ENCODE measurements around the gene LCE1D. TPM values are rescaled to one million over a fixed set of nuclear protein-coding genes. Genes with fewer than 3 reads are reported as not detected.

Gene LCE1D
- total RNA-seq (2014; rRNA removed; shearing (Covaris generic)), result not detected in 2 replicates

DNA sequence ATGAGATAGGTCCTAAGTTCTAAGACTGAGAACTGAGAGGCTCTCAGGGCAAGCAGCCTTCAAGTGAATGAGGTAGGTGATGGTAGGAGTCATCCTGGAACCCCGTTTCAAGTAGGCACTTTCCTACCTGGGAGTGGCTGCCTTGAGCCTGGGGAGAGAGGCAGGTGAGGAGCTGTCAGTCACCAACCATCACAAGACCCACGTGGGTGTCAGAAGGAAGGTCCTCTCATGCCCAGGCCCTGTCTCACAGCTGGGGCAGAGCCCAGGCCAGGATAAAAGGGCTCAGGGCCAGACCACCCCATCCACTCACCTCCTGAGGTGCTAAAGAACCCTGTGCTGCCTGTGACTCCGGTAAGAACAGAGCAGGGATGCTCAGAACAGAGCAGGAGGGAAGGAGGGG, at the start of gene LCE1D:
LCE1D (plus strand) TSS at position 301 of the 400 bp plus-strand sequence. CDS start 1,074 bp downstream, outside the sequence.
- Histone ChIP-seq H3K36me3 (replicated peaks; ENCODE audit: control insufficient read depth, insufficient read depth, low read length) (no peaks in the 10 kb centered on the region), H3K4me3 (ENCODE audit: insufficient read depth, low read depth, low read length) (no peak within 1 kb of the TSS), H3K27me3 (ENCODE audit: control insufficient read depth, insufficient read depth, low read length) (no peaks in the 10 kb centered on the region)
- DNase-seq, result no peak

- H3K27me3 ChIP-seq (ENCODE audit: control insufficient read depth, insufficient read depth, low read length), result no peaks in the 10 kb centered on the region
- no peak overlapping the region for H3K4me3 ChIP-seq (ENCODE audit: insufficient read depth, low read depth, low read length)
- H3K36me3 ChIP-seq (replicated peaks; ENCODE audit: control insufficient read depth, insufficient read depth, low read length), result no peaks in the 10 kb centered on the region
- DNase-seq, result no peak
Observed at GRCh38 chr1:152747831-152748230, 48.7 kb upstream of the LCE1D start.

DNA sequence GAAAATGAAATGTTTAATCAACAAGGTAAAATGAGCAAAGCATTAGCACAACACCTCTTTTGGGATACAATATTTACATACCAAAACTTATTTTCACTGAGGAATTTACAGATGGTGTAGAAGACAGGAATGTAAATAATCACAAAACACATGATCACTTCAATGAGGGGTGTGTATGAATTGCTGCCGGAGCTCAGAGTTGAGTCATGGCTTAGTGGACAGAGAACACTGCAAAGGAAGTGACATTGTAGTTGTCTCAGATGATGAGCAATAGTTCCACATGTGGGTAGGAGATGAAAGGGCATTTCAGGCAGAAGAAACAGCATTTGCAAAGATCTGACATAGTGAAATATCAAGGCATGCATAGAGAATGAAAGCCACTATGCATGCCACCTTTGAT, 44.3 kb upstream of the LCE1D start:
- Histone ChIP-seq H3K4me3 (ENCODE audit: insufficient read depth, low read depth, low read length) (no peak overlapping the region), H3K27me3 (ENCODE audit: control insufficient read depth, insufficient read depth, low read length) (no peaks in the 10 kb centered on the region), H3K36me3 (replicated peaks; ENCODE audit: control insufficient read depth, insufficient read depth, low read length) (no peaks in the 10 kb centered on the region)
- DNase-seq, result no peak

DNA sequence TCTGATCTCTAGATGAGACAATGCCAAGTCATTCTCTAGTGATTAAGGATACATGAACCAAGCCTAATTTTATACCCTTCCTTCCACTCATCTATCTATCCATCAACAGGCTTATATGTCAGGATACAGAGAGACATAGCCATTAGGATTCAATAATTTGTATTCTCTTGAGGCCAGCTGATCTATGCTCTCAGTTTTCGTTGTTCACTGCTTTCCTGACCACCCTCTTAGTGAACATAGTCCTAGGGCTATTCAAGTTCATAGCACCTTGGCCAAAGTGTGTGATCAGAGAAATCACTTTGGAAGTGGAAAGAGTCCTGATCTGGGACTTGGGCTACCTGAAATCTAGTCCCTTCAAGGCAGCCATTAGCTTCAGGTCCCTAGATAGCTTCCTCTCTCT, 42.9 kb upstream of the LCE1D start:
- H3K27me3 ChIP-seq (ENCODE audit: control insufficient read depth, insufficient read depth, low read length), result no peaks in the 10 kb centered on the region
- no peaks in the 10 kb centered on the region for H3K36me3 ChIP-seq (replicated peaks; ENCODE audit: control insufficient read depth, insufficient read depth, low read length)
- DNase-seq, result no peak
- no peak overlapping the region for H3K4me3 ChIP-seq (ENCODE audit: insufficient read depth, low read depth, low read length)

- no peak overlapping the region for H3K4me3 ChIP-seq (ENCODE audit: insufficient read depth, low read depth, low read length)
- no peak for DNase-seq
- no peaks in the 10 kb centered on the region for H3K27me3 ChIP-seq (ENCODE audit: control insufficient read depth, insufficient read depth, low read length)
- H3K36me3 ChIP-seq (replicated peaks; ENCODE audit: control insufficient read depth, insufficient read depth, low read length), result no peaks in the 10 kb centered on the region
Observed at GRCh38 chr1:152756872-152757271, 39.6 kb upstream of the LCE1D start.

DNA sequence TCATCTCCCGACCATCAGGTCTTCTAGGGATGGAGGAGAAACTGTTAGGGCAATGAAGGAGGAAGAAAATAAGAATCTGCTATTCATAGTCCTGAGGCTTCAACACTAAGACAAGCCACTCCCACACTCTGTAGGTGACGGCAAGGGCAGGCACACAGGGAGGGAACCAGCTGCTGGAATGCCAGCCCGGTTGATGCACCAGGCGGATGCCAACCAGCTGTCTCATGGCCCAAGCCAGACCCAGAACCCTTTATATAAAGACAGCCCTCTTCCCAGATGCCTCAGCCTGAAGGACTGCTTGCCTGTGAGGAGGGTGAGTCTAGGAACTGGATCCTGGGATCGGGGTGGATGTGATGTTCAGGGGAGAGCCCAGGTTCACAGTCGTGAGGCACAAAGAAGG, 38.8 kb upstream of the LCE1D start, which contains the start of gene KPRP:
KPRP (plus strand) TSS at position 279 of the 400 bp plus-strand sequence. CDS start 1,564 bp downstream, outside the sequence.
- no peaks in the 10 kb centered on the region for H3K36me3 ChIP-seq (replicated peaks; ENCODE audit: control insufficient read depth, insufficient read depth, low read length)
- no peak within 1 kb of the TSS for H3K4me3 ChIP-seq (ENCODE audit: insufficient read depth, low read depth, low read length)
- no peak for DNase-seq
- no peaks in the 10 kb centered on the region for H3K27me3 ChIP-seq (ENCODE audit: control insufficient read depth, insufficient read depth, low read length)

- Histone ChIP-seq H3K4me3 (ENCODE audit: insufficient read depth, low read depth, low read length) (no peak overlapping the region), H3K36me3 (replicated peaks; ENCODE audit: control insufficient read depth, insufficient read depth, low read length) (no peaks in the 10 kb centered on the region), H3K27me3 (ENCODE audit: control insufficient read depth, insufficient read depth, low read length) (no peaks in the 10 kb centered on the region)
- DNase-seq, result no peak
Observed at GRCh38 chr1:152758636-152759035, 37.9 kb upstream of the LCE1D start.

GRCh38 chr1:152759453-152760173, 36.9 kb upstream of the LCE1D start:
- Histone ChIP-seq H3K27me3 (ENCODE audit: control insufficient read depth, insufficient read depth, low read length) (no peaks in the 10 kb centered on the region), H3K4me3 (ENCODE audit: insufficient read depth, low read depth, low read length) (no peak overlapping the region), H3K36me3 (replicated peaks; ENCODE audit: control insufficient read depth, insufficient read depth, low read length) (no peaks in the 10 kb centered on the region)
- DNase-seq, result no peak

GRCh38 chr1:152760551-152761190, 35.9 kb upstream of the LCE1D start:
- no peak overlapping the region for H3K4me3 ChIP-seq (ENCODE audit: insufficient read depth, low read depth, low read length)
- no peaks in the 10 kb centered on the region for H3K36me3 ChIP-seq (replicated peaks; ENCODE audit: control insufficient read depth, insufficient read depth, low read length)
- H3K27me3 ChIP-seq (ENCODE audit: control insufficient read depth, insufficient read depth, low read length), result no peaks in the 10 kb centered on the region
- DNase-seq, result no peak

DNA sequence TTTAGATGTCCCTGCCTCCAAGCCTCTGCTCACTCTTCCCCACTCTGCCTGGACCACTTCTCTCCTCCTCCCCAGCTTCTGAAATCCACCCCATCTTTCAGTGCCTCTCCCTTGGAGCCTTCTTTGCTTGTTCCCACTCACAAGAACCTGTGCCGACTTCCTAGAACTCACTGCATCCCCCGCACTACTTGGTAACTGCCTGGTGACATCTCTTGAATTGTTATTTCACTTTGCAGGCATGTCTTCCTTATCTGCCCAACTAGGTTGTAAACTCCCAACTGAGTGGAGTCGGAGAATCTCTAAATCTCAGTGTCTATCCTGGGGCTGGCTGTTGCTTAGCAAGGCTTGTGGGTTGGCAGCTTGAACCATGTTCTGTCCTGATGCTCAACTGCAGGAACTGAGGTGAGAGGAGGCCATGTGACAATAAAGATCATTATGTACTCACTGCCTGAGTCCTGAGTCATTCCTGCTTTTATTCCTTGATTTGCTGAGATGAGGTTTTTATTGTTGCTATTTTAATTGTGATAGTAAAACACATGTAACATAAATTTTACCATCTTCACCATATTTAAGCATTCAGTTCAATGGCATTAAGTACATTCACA, 34.8 kb upstream of the LCE1D start:
- H3K4me3 ChIP-seq (ENCODE audit: insufficient read depth, low read depth, low read length), result no peak overlapping the region
- no peaks in the 10 kb centered on the region for H3K27me3 ChIP-seq (ENCODE audit: control insufficient read depth, insufficient read depth, low read length)
- no peak for DNase-seq
- H3K36me3 ChIP-seq (replicated peaks; ENCODE audit: control insufficient read depth, insufficient read depth, low read length), result no peaks in the 10 kb centered on the region

GRCh38 chr1:152768847-152769533, 27.5 kb upstream of the LCE1D start:
- DNase-seq, result no peak
- no peak overlapping the region for H3K4me3 ChIP-seq (ENCODE audit: insufficient read depth, low read depth, low read length)
- H3K36me3 ChIP-seq (replicated peaks; ENCODE audit: control insufficient read depth, insufficient read depth, low read length), result no peaks in the 10 kb centered on the region
- no peaks in the 10 kb centered on the region for H3K27me3 ChIP-seq (ENCODE audit: control insufficient read depth, insufficient read depth, low read length)

- no peaks in the 10 kb centered on the region for H3K27me3 ChIP-seq (ENCODE audit: control insufficient read depth, insufficient read depth, low read length)
- no peak overlapping the region for H3K4me3 ChIP-seq (ENCODE audit: insufficient read depth, low read depth, low read length)
- H3K36me3 ChIP-seq (replicated peaks; ENCODE audit: control insufficient read depth, insufficient read depth, low read length), result no peaks in the 10 kb centered on the region
- DNase-seq, result no peak
Observed at GRCh38 chr1:152770411-152770810, 26.1 kb upstream of the LCE1D start.

DNA sequence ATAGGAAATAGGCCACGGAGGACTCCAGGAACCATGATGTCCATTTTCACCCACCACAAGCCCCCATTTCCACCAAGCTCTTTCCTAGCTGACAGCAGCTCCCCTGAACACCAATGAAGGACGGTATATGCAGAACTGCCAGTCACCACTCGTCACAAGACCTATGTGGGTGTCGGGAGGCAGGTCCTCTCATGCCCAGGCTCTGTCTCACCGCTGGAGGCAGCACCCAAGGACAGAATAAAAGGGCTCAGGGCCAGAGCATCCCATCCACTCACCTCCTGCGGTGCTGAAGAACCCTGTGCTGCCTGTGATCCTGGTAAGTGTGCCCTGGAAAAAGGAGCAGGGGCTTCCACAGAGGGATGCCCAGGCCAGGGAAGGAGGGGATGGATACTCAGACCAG, 21.6 kb upstream of the LCE1D start, which contains the start of gene LCE1F:
LCE1F (plus strand) TSS at position 266 of the 400 bp plus-strand sequence. CDS start 1,232 bp downstream, outside the sequence.
- DNase-seq, result no peak
- no peaks in the 10 kb centered on the region for H3K36me3 ChIP-seq (replicated peaks; ENCODE audit: control insufficient read depth, insufficient read depth, low read length)
- no peaks in the 10 kb centered on the region for H3K27me3 ChIP-seq (ENCODE audit: control insufficient read depth, insufficient read depth, low read length)
- no peak within 1 kb of the TSS for H3K4me3 ChIP-seq (ENCODE audit: insufficient read depth, low read depth, low read length)

GRCh38 chr1:152776361-152776760, 20.2 kb upstream of the LCE1D start:
- Histone ChIP-seq H3K27me3 (ENCODE audit: control insufficient read depth, insufficient read depth, low read length) (no peaks in the 10 kb centered on the region), H3K36me3 (replicated peaks; ENCODE audit: control insufficient read depth, insufficient read depth, low read length) (no peaks in the 10 kb centered on the region), H3K4me3 (ENCODE audit: insufficient read depth, low read depth, low read length) (no peak overlapping the region)
- peak; percentile 1 for DNase-seq
